Breast epithelium (tissue), 3 donors: ENCODE results near the gene KANSL1L.

Experiments
- POLR2A ChIP-seq: fragments of 450-650 bp; IDR thresholded peaks from one replicate; pipeline ENCODE4 v1.6.1; 2016; ENCODE audit warnings: antibody characterized with exemption, mild to moderate bottlenecking, moderate library complexity
- TF ChIP-seq, protein P1 (sequence below), 3 donors: fragments of 450-650 bp; IDR thresholded peaks; one replicate each; pipeline ENCODE4 v1.5.1; 2016 to 2017; ENCODE audit warnings: antibody characterized with exemption in 3 of 3, mild to moderate bottlenecking in 3 of 3, moderate library complexity in 3 of 3

DNA sequence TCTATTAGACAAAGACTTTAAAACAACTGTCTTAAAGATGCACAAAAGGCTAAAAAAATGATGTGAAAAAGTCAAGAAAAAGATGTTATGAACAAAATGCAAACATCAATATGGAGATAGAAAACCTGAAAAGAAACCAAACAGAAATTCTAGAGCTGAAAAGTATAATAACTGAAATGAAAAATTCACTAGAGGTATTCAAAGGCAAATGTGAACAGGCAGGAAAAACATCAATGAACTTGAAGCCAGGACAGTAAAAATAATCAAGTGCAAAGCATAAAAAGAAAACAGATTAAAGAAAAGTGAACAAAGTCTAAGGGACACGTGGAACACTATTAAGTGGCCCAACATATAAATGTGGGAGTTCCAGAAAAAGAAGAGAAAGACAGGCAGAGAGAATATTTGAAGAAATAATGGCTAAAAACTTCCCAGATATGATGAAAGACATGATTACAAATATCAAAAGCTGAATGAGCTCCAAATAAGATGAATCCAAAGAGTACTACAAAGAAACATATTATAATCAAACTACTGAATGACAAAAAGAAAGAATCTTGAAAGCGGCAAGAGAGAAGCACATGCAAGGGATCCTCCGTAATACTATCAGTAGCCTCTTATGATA is 57.5 kb downstream of the KANSL1L start:
- TF ChIP-seq, protein P1, sequence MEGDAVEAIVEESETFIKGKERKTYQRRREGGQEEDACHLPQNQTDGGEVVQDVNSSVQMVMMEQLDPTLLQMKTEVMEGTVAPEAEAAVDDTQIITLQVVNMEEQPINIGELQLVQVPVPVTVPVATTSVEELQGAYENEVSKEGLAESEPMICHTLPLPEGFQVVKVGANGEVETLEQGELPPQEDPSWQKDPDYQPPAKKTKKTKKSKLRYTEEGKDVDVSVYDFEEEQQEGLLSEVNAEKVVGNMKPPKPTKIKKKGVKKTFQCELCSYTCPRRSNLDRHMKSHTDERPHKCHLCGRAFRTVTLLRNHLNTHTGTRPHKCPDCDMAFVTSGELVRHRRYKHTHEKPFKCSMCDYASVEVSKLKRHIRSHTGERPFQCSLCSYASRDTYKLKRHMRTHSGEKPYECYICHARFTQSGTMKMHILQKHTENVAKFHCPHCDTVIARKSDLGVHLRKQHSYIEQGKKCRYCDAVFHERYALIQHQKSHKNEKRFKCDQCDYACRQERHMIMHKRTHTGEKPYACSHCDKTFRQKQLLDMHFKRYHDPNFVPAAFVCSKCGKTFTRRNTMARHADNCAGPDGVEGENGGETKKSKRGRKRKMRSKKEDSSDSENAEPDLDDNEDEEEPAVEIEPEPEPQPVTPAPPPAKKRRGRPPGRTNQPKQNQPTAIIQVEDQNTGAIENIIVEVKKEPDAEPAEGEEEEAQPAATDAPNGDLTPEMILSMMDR (IDR thresholded peaks at IDR 0.05) = no peak
- no peak for TF ChIP-seq POLR2A
